GM23338 (cell line): ENCODE data around the gene C12orf43. TPM values are rescaled to one million over a fixed set of nuclear protein-coding genes. Genes with fewer than 3 reads are reported as not detected.

Experiments used
- ATAC-seq: fragments of 200-7000 bp; cut with Tn5 transposase; 3 replicates; pipeline ENCODE4 v1.9.1; 2020
- DNase-seq: peaks from one replicate; pipeline ENCODE4 v3.0.0-alpha.2; 2015; ENCODE audit warnings: low spot score
- H2AFZ ChIP-seq: fragments of 200-600 bp; sonication (generic); 2 replicates; pipeline ENCODE4 v1.8.0; 2016; ENCODE audit warnings: antibody characterized with exemption, mild to moderate bottlenecking, moderate library complexity
- H3F3A ChIP-seq: fragments of 200-600 bp; sonication (generic); replicated peaks from 2 replicates; pipeline ENCODE4 v1.8.0; 2017; ENCODE audit warnings: antibody characterized with exemption, mixed run types, low read depth
- H3K27ac ChIP-seq: fragments of 200-600 bp; sonication (generic); 2 replicates; pipeline ENCODE4 v1.6.1; 2016; ENCODE audit warnings: low read depth
- H3K27me3 ChIP-seq: fragments of 200-600 bp; sonication (generic); 2 replicates; pipeline ENCODE4 v1.8.0; 2016; ENCODE audit warnings: mild to moderate bottlenecking, mixed run types, moderate library complexity; ENCODE audit not compliant: insufficient read depth
- H3K36me3 ChIP-seq: fragments of 200-600 bp; sonication (generic); 2 replicates; pipeline ENCODE4 v1.8.0; 2016; ENCODE audit warnings: mild to moderate bottlenecking; ENCODE audit not compliant: insufficient read depth
- H3K4me1 ChIP-seq: fragments of 200-600 bp; sonication (generic); 2 replicates; pipeline ENCODE4 v1.8.0; 2016; ENCODE audit warnings: mild to moderate bottlenecking, moderate library complexity; ENCODE audit not compliant: insufficient read depth
- H3K4me2 ChIP-seq: fragments of 200-600 bp; sonication (generic); 2 replicates; pipeline ENCODE4 v1.7.1; 2017; ENCODE audit warnings: mixed run types
- H3K4me3 ChIP-seq: fragments of 200-600 bp; sonication (generic); 2 replicates; pipeline ENCODE4 v1.6.1; 2016; ENCODE audit warnings: mixed run types
- H3K79me2 ChIP-seq: fragments of 200-600 bp; sonication (generic); replicated peaks from 2 replicates; pipeline ENCODE4 v1.8.0; 2017; ENCODE audit warnings: mild to moderate bottlenecking; ENCODE audit not compliant: insufficient read depth
- H3K9me2 ChIP-seq: fragments of 200-600 bp; sonication (generic); 2 replicates; pipeline ENCODE4 v1.8.0; 2017; ENCODE audit not compliant: insufficient read depth
- H4K20me1 ChIP-seq: fragments of 200-600 bp; sonication (generic); replicated peaks from 2 replicates; pipeline ENCODE4 v1.8.0; 2017; ENCODE audit warnings: mild to moderate bottlenecking; ENCODE audit not compliant: insufficient read depth
- H3K27ac Mint-ChIP-seq: 2 replicates; pipeline ENCODE4 v1.8.0; 2020; ENCODE audit warnings: inconsistent platforms, mild to moderate bottlenecking, moderate library complexity, mixed read lengths
- H3K27me3 Mint-ChIP-seq: 3 replicates; pipeline ENCODE4 v1.8.0; 2022; ENCODE audit warnings: low read depth, mild to moderate bottlenecking, moderate library complexity, mixed read lengths, inconsistent platforms; ENCODE audit not compliant: insufficient read depth, poor library complexity
- H3K36me3 Mint-ChIP-seq: 3 replicates; pipeline ENCODE4 v1.8.0; 2021; ENCODE audit warnings: low read depth, mild to moderate bottlenecking, inconsistent platforms, moderate library complexity, mixed read lengths
- H3K4me1 Mint-ChIP-seq: 3 replicates; pipeline ENCODE4 v1.8.0; 2020; ENCODE audit warnings: mild to moderate bottlenecking, inconsistent platforms, mixed read lengths
- H3K4me3 Mint-ChIP-seq: 3 replicates; pipeline ENCODE4 v1.8.0; 2021; ENCODE audit warnings: moderate library complexity, mild to moderate bottlenecking, inconsistent platforms, mixed read lengths
- H3K9me3 Mint-ChIP-seq: 3 replicates; pipeline ENCODE4 v1.8.0; 2020; ENCODE audit warnings: moderate library complexity, mild to moderate bottlenecking, inconsistent platforms, mixed read lengths
- CREB1 ChIP-seq: fragments of 250-450 bp; sonication (Bioruptor Pico); IDR thresholded peaks from 2 replicates; pipeline ENCODE4 v1.5.0; 2020; ENCODE audit warnings: low read depth, mild to moderate bottlenecking, moderate library complexity
- ETS1 ChIP-seq: IDR thresholded peaks from 2 replicates; pipeline ENCODE4 v1.6.1; 2016; ENCODE audit warnings: antibody characterized with exemption
- EZH2 ChIP-seq: fragments of 200-600 bp; sonication (generic); IDR thresholded peaks from one replicate; pipeline ENCODE4 v1.8.0; 2017; ENCODE audit warnings: antibody characterized with exemption, mild to moderate bottlenecking, low read depth; ENCODE audit not compliant: unreplicated experiment
- EZH2phosphoT487 ChIP-seq: fragments of 200-600 bp; sonication (generic); IDR thresholded peaks from one replicate; pipeline ENCODE4 v1.8.1; 2018; ENCODE audit warnings: antibody characterized with exemption; ENCODE audit not compliant: unreplicated experiment
- JUNB ChIP-seq: IDR thresholded peaks from one replicate; pipeline ENCODE4 v1.6.1; 2016; ENCODE audit warnings: antibody characterized with exemption; ENCODE audit not compliant: unreplicated experiment
- NANOG ChIP-seq: IDR thresholded peaks from 2 replicates; pipeline ENCODE4 v1.6.1; 2016; ENCODE audit warnings: antibody characterized with exemption, borderline replicate concordance
- POLR2AphosphoS5 ChIP-seq: IDR thresholded peaks from 2 replicates; pipeline ENCODE4 v1.6.1; 2016; ENCODE audit warnings: antibody characterized with exemption, low read depth
- REST ChIP-seq: IDR thresholded peaks from one replicate; pipeline ENCODE4 v1.6.1; 2018; ENCODE audit warnings: antibody characterized with exemption; ENCODE audit not compliant: unreplicated experiment
- STAT1 ChIP-seq: IDR thresholded peaks from one replicate; pipeline ENCODE4 v1.6.1; 2016; ENCODE audit warnings: antibody characterized with exemption; ENCODE audit not compliant: unreplicated experiment
- ZNF114 ChIP-seq: fragments of 250-450 bp; sonication (Bioruptor Pico); IDR thresholded peaks from 2 replicates; pipeline ENCODE4 v1.5.0; 2020; ENCODE audit warnings: mild to moderate bottlenecking, moderate library complexity
- ZNF331 ChIP-seq: fragments of 250-450 bp; sonication (Bioruptor Pico); IDR thresholded peaks from 2 replicates; pipeline ENCODE4 v1.5.0; 2020; ENCODE audit warnings: low read depth, mild to moderate bottlenecking, moderate library complexity
- ZNF462 ChIP-seq: fragments of 250-450 bp; sonication (Bioruptor Pico); IDR thresholded peaks from 2 replicates; pipeline ENCODE4 v1.5.0; 2020; ENCODE audit warnings: mild to moderate bottlenecking, moderate library complexity
- polyA plus RNA-seq: library from polyadenylated mRNA; unstranded; fragments of >200 nt; fragmentation: Nextera tagmentation; extraction: Ambion mirVana; gene quantifications from 2 replicates; pipeline ENCODE4 v1.2.1, GENCODE V29; 2016
- total RNA-seq: library from RNA; depleted of rRNA; stranded (reverse); fragments of >200 nt; shearing (Covaris generic); gene quantifications from 2 replicates; pipeline ENCODE4 v1.2.3, GENCODE V29; 2014
- TF ChIP-seq, protein P1 (sequence below), 2 experiments: fragments of 200-600 bp in 1 of 2; sonication (generic) in 1 of 2; conservative IDR thresholded peaks; 2 replicates each; pipeline versions ENCODE4 v1.5.1 to v1.6.1; 2016 to 2017; ENCODE audit warnings: antibody characterized with exemption in 2 of 2, low read depth in 2 of 2, mild to moderate bottlenecking in 2 of 2, moderate library complexity in 1 of 2

The C12orf43 gene
- total and polyA plus RNA-seq, 2 experiments from 2014 or later, result 15.2 to 20.7 TPM

DNA sequence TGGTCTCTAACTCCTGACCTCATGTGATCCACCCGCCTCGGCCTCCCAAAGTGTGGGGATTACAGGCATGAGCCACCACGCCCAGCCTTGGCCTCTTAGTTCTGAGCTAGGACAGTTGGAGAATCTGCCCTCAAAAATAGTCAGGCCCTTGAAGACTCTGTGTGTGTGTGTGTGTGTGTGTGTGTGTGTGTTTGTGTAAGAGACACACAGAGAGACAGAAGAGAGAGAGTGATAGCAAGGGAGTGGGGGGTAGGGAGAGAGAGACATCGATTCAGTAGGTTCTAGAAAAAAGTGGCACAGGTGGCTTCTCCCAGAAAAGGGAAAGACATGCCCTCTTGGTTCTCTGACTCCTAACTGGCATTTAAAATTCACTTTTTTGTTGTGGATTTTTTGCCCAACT, 32.5 kb downstream of the C12orf43 start (continued):
- no peak for TF ChIP-seq ZNF462 (CRISPR knock-in tag)
- no peak for TF ChIP-seq POLR2AphosphoS5

DNA sequence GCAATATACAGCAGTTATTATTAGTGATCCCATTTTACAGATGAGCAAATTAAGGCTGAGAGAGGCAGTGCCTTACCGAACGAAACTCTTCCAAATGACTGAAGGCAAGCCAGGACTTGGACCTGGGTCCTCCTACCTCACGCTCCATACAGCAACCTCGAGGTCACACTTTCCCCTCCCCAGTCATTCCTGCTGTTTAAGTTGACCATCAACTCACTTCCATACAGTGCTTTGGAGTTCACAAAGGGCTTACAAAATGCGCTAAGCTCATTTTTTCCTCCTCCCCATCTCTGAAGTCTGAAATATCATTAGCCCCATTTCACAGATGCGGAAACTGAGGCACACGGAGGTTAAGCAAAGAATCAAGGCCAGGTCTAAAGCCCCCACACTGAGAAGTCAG, 33.6 kb downstream of the C12orf43 start:
- Mint-ChIP-seq H3K36me3 (no peaks in the 10 kb centered on the region; the same call in 2 of the 3 replicates), H3K4me3 (no peak overlapping the region), H3K9me3 (no peaks in the 10 kb centered on the region; the same call in 2 of the 3 replicates), H3K4me1 (peaks cover 19% of the 10 kb centered on the region), H3K27ac (no peak overlapping the region), H3K27me3 (peaks cover 2% of the 10 kb centered on the region)
- no peak for ATAC-seq
- Histone ChIP-seq H4K20me1 (no peaks in the 10 kb centered on the region), H3K36me3 (no peaks in the 10 kb centered on the region), H3K27me3 (no peaks in the 10 kb centered on the region), H3K4me3 (no peak overlapping the region), H3K4me1 (peaks cover 9% of the 10 kb centered on the region; the same call in 1 of the 2 replicates), H3K9me2 (no peaks in the 10 kb centered on the region), H2AFZ (no peak overlapping the region), H3K4me2 (no peak overlapping the region), H3K79me2 (no peaks in the 10 kb centered on the region), H3F3A (no peaks in the 10 kb centered on the region), H3K27ac (no peak overlapping the region)
- DNase-seq, result no peak
- no peak for TF ChIP-seq EZH2phosphoT487
- no peak for TF ChIP-seq STAT1
- no peak for TF ChIP-seq EZH2
- TF ChIP-seq ZNF114 (CRISPR knock-in tag), result no peak
- no peak for TF ChIP-seq NANOG
- TF ChIP-seq ZNF331 (CRISPR knock-in tag), result no peak
- no peak for TF ChIP-seq JUNB
- TF ChIP-seq POLR2AphosphoS5, result no peak
- TF ChIP-seq CREB1 (CRISPR knock-in tag), result no peak
- no peak for TF ChIP-seq ETS1
- no peak for TF ChIP-seq REST
- TF ChIP-seq, protein P1, sequence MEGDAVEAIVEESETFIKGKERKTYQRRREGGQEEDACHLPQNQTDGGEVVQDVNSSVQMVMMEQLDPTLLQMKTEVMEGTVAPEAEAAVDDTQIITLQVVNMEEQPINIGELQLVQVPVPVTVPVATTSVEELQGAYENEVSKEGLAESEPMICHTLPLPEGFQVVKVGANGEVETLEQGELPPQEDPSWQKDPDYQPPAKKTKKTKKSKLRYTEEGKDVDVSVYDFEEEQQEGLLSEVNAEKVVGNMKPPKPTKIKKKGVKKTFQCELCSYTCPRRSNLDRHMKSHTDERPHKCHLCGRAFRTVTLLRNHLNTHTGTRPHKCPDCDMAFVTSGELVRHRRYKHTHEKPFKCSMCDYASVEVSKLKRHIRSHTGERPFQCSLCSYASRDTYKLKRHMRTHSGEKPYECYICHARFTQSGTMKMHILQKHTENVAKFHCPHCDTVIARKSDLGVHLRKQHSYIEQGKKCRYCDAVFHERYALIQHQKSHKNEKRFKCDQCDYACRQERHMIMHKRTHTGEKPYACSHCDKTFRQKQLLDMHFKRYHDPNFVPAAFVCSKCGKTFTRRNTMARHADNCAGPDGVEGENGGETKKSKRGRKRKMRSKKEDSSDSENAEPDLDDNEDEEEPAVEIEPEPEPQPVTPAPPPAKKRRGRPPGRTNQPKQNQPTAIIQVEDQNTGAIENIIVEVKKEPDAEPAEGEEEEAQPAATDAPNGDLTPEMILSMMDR (conservative IDR thresholded peaks at IDR 0.05; ENCODE audit: low read depth in 2 of 2), result no peak
